Erythroblast (primary cell): ENCODE results near the gene PSORS1C2.

Source experiments
- GATA1 ChIP-seq: IDR thresholded peaks from 2 replicates; pipeline ENCODE4 v1.6.1; 2011; ENCODE audit warnings: low read depth, mild to moderate bottlenecking, control low read depth, low read length, moderate library complexity
- POLR2A ChIP-seq: IDR thresholded peaks from 2 replicates; pipeline ENCODE4 v1.6.1; 2011; ENCODE audit warnings: mild to moderate bottlenecking, low read length

DNA sequence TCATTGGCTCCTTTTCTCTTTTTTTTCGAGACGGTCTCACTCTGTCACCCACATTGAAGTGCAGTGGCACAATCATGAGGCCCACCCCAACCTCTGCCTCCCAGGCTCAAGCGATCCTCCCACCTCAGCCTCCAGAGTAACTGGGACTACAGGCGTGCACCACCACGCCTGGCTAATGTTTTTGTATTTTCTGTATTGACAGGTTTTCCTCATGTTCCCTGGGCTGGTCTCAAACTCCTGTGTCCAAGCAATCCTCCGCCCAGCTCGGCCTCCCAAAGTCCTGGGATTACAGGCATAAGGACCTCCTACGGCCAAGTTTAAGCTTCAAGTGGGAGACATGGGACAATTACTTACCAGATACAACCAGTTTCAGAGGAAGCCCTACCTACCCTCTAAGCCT is 41.0 kb upstream of the PSORS1C2 start:
- TF ChIP-seq POLR2A (no peak), GATA1 (no peak)
